IPS-18c (cell line): ENCODE measurements around the gene MMRN1.
"Not testable (repeated sequence)": the region's sequence is repeated elsewhere in the genome, so short reads cannot be mapped to it uniquely, and the experiment has no call there.

Experiments used
- H3K4me3 ChIP-seq: 2 replicates; pipeline ENCODE4 v1.7.0; 2013; ENCODE audit warnings: low read depth, mild to moderate bottlenecking, low read length, moderate library complexity; ENCODE audit not compliant: insufficient read depth
- H3K9me3 ChIP-seq: one replicate; pipeline ENCODE4 v1.6.1; 2013; ENCODE audit warnings: mild to moderate bottlenecking, low read length, moderate library complexity; ENCODE audit not compliant: control insufficient read depth, insufficient read depth

Gene MMRN1

GRCh38 chr4:89901808-89902431 is 7.3 kb downstream of the MMRN1 start:
- H3K9me3 ChIP-seq, H3K4me3 ChIP-seq: not testable (repeated sequence)

GRCh38 chr4:89904524-89904923 is 9.9 kb downstream of the MMRN1 start:
- no peak overlapping the region for H3K4me3 ChIP-seq
- H3K9me3 ChIP-seq, result no peaks in the 10 kb centered on the region

- H3K9me3 ChIP-seq, result no peaks in the 10 kb centered on the region
- H3K4me3 ChIP-seq, result no peak overlapping the region
Measured at GRCh38 chr4:89906316-89906715, 11.7 kb downstream of the MMRN1 start.

GRCh38 chr4:89906777-89907521 is 12.3 kb downstream of the MMRN1 start:
- Histone ChIP-seq H3K4me3 (no peak overlapping the region), H3K9me3 (no peaks in the 10 kb centered on the region)

DNA sequence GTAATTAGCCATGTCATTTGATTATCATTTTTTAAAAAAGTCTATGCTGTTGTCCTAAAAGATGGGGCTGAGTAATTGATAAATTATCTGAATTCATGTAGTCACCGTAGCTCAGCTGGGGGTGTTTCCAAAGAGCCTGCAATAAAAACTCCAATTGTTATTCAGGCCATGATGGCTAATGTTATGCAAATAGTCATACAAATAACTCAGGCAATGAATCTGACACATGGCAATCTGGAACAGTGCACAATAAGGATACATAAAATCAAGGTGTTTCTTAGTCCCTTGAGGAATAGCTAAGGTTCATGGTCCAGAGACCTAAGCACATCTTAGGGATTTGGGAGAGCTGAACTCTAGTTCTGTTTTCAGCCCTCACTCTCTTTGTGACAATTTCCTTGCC is 15.2 kb downstream of the MMRN1 start:
- no peaks in the 10 kb centered on the region for H3K9me3 ChIP-seq
- H3K4me3 ChIP-seq, result no peak overlapping the region

- no peaks in the 10 kb centered on the region for H3K9me3 ChIP-seq
Measured at GRCh38 chr4:89913623-89914022, 19.0 kb downstream of the MMRN1 start.

DNA sequence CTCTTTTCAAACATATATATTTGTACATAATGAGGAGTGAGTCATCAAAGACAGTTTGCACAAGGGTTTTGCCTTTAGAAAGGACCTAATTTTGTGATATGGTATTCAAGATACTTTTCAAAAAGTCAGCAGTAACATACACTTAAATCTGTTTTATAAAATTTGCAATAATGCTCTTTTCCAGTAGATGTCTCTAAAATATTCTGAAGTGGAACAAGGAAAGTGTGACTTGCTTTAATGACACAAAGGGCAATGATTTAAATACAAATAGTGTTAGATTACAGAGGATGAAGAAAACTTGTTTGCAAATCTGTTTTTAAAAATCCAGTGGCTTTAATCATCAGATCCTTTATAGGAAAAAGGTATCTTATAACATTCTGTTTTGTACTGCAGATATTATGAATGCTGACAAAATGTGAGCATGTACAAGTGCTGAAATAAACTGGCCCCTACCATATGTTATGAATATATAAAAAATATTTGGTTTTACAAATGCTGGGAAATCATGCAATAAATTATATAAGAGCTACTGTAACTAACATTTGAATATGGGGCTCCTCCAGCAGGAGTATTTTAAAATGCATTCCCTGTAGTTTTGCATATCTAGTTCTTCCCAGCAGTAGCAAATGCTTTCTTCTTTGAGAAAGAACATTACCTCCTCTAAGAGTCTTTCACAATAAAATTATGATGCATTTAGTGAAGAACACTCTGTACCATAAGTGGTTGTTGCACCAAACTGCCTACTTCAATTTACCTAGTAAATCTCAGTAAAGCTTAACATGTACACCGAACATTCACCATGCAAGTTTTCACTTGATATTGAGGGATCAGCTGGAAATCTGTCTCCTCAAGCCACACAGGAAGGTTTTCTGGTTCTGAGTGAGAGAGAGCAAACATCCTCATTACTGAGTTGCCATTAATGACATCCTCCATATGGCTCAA is 20.2 kb downstream of the MMRN1 start:
- H3K9me3 ChIP-seq, result no peaks in the 10 kb centered on the region
- no peak overlapping the region for H3K4me3 ChIP-seq

More at GRCh38 chr4:89913623-89914022, 19.0 kb downstream of the MMRN1 start:
- no peak overlapping the region for H3K4me3 ChIP-seq

DNA sequence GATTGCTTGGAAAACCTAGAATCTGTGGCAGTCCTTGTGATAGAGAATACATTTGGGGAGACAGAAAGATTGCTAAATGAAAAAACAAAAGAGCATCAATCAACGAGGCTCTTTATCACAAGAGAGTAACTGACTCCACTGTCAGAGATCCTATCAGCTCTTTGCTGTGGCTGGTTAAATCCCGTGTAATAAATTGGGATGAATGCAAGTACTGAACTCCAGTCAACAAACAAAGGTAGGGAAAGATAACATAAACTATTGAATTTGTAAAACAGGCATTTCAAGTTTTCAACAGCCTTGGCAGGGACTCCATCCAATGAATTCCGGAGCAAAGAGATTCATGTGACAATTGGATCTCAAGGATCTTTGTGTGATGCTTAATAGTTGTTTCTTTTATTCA is 21.3 kb downstream of the MMRN1 start:
- Histone ChIP-seq H3K4me3 (no peak overlapping the region), H3K9me3 (no peaks in the 10 kb centered on the region)

DNA sequence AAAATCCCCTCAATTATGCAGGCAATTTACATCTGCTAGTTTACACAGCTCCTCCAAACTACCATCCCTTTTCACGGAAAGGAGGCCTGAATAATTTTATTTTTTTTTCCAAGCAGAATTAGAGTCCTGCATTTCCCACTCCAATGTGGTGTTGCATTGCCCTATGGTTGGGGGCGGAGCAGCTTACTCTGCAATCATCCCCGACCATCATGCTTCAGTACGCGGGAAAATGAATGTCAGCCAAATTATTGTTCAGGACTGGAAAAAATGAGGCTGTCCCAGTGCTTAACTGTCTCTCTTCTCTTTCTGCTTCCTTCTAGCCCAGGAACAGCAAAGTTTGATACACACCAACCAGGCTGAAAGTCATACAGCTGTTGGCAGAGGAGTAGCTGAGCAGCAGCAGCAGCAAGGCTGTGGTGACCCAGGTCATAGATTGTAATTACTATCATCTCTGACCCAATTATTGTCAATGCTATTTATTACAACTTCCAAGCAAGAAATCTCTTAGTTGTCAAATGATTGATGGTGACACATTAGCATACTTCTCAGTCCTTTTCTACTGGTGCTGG is 28.3 kb downstream of the MMRN1 start:
- no peak overlapping the region for H3K4me3 ChIP-seq
- no peaks in the 10 kb centered on the region for H3K9me3 ChIP-seq

GRCh38 chr4:89928838-89929237 is 34.2 kb downstream of the MMRN1 start:
- H3K9me3 ChIP-seq, result no peaks in the 10 kb centered on the region
- H3K4me3 ChIP-seq, result no peak overlapping the region

DNA sequence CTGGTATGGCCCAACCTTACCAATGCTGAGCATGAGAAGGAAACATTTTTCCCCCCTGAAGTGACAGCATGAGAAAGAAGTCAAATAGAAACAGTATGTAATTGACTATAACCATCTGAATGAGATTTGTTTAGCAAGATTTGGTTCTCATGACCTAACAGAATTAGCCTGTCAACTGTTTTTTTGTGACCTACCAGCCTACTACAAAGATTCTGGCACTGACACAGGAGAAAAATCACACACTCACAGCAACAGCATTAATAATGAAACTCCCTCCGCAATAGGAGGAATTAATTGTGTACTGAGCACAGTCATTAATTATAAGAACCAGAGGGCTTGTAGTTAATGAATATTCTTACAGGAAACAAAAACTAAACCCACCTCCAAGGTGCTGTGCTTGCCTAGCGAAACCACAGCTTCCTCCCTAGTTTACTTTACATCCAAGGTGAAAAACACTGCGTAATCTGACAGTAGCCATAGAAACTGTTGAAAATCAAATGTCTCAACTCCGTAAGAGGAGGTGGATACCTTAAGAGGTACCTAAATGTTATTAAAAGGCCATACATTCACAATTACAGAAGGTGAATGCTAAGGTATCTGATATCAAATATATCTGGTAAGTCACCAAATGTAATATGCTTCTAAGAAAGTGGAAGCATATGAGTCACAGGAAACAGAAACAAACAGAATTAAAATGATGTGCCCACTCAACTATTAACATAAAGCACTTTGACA is 34.9 kb downstream of the MMRN1 start:
- Histone ChIP-seq H3K9me3 (no peaks in the 10 kb centered on the region), H3K4me3 (no peak overlapping the region)

- Histone ChIP-seq H3K9me3 (no peaks in the 10 kb centered on the region), H3K4me3 (no peak overlapping the region)
Measured at GRCh38 chr4:89939546-89939945, 44.9 kb downstream of the MMRN1 start.

GRCh38 chr4:89939994-89940393 is 45.3 kb downstream of the MMRN1 start:
- H3K4me3 ChIP-seq, result no peak overlapping the region
- H3K9me3 ChIP-seq, result no peaks in the 10 kb centered on the region

GRCh38 chr4:89942811-89943210 is 48.2 kb downstream of the MMRN1 start:
- Histone ChIP-seq H3K9me3 (no peaks in the 10 kb centered on the region), H3K4me3 (no peak overlapping the region)

GRCh38 chr4:89949782-89950387 is 55.2 kb downstream of the MMRN1 start:
- Histone ChIP-seq H3K9me3 (no peaks in the 10 kb centered on the region), H3K4me3 (no peak overlapping the region)

DNA sequence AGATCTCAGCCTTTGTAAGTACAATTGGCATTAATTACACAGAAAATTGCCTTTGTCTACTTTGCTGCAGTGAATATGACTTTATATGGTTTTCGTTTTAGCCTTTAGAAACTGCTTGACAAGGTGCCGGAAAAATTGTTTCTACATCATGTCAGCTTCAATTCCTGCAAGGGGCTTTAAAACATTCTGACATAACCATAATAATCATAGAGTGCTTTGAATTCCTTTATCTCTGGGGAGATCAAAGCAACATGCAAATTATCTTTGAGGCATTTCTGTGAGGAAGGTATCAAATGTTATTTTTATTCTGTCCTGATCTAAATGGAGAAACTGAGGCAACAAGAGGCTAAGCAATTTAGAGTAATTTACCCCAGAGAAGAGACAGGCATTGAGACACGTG is 57.8 kb downstream of the MMRN1 start:
- Histone ChIP-seq H3K4me3 (no peak overlapping the region), H3K9me3 (no peaks in the 10 kb centered on the region)
